ENCODE data around the gene SUZ12. TPM values are rescaled to one million over a fixed set of nuclear protein-coding genes. Genes with fewer than 3 reads are reported as not detected.

SUZ12 gene
- total and polyA plus RNA-seq, 2 experiments from 2014 or later = 22.3 to 39.8 TPM

DNA sequence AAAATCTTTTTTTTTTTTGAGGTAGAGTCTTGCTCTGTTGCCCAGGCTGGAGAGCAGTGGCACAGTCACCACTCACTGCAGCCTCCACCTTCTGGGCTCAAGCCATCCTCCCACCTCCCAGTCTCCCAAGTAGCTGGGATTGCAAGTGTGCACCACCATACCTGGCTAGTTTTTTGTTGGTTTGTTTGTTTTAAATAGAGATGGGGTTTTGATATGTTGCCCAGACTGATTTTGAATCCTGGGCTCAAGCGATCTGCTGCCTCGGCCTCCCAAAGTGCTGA, 72.4 kb downstream of the SUZ12 start:
- H3K4me3 ChIP-seq = peak overlapping the region; percentile 98
- no peaks in the 10 kb centered on the region for H3K36me3 ChIP-seq (ENCODE audit: insufficient read depth)
- DNase-seq (ENCODE audit: low spot score) (no peak), ATAC-seq (no peak)
- peaks cover 6% of the 10 kb centered on the region; the same call in 1 of the 2 replicates for H4K20me1 ChIP-seq (replicated peaks; ENCODE audit: insufficient read depth)
- TF ChIP-seq ZNF114 (CRISPR knock-in tag; IDR thresholded peaks at IDR 0.05) (no peak), CREB1 (CRISPR knock-in tag; IDR thresholded peaks at IDR 0.05; ENCODE audit: low read depth) (no peak), POLR2AphosphoS5 (IDR thresholded peaks at IDR 0.05; ENCODE audit: low read depth) (no peak), EZH2phosphoT487 (IDR thresholded peaks at IDR 0.05; ENCODE audit: unreplicated experiment) (no peak), NANOG (IDR thresholded peaks at IDR 0.05; ENCODE audit: borderline replicate concordance) (no peak), ZNF331 (CRISPR knock-in tag; IDR thresholded peaks at IDR 0.05; ENCODE audit: low read depth) (no peak), EZH2 (IDR thresholded peaks at IDR 0.05; ENCODE audit: low read depth, unreplicated experiment) (no peak), STAT1 (IDR thresholded peaks at IDR 0.05; ENCODE audit: unreplicated experiment) (no peak), JUNB (IDR thresholded peaks at IDR 0.05; ENCODE audit: unreplicated experiment) (no peak)
- TF ChIP-seq, protein P1, sequence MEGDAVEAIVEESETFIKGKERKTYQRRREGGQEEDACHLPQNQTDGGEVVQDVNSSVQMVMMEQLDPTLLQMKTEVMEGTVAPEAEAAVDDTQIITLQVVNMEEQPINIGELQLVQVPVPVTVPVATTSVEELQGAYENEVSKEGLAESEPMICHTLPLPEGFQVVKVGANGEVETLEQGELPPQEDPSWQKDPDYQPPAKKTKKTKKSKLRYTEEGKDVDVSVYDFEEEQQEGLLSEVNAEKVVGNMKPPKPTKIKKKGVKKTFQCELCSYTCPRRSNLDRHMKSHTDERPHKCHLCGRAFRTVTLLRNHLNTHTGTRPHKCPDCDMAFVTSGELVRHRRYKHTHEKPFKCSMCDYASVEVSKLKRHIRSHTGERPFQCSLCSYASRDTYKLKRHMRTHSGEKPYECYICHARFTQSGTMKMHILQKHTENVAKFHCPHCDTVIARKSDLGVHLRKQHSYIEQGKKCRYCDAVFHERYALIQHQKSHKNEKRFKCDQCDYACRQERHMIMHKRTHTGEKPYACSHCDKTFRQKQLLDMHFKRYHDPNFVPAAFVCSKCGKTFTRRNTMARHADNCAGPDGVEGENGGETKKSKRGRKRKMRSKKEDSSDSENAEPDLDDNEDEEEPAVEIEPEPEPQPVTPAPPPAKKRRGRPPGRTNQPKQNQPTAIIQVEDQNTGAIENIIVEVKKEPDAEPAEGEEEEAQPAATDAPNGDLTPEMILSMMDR (conservative IDR thresholded peaks at IDR 0.05; ENCODE audit: low read depth in 2 of 2) = no peak
- TF ChIP-seq, protein P2, sequence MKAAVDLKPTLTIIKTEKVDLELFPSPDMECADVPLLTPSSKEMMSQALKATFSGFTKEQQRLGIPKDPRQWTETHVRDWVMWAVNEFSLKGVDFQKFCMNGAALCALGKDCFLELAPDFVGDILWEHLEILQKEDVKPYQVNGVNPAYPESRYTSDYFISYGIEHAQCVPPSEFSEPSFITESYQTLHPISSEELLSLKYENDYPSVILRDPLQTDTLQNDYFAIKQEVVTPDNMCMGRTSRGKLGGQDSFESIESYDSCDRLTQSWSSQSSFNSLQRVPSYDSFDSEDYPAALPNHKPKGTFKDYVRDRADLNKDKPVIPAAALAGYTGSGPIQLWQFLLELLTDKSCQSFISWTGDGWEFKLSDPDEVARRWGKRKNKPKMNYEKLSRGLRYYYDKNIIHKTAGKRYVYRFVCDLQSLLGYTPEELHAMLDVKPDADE (IDR thresholded peaks at IDR 0.05) = no peak
- TF ChIP-seq, protein P3, sequence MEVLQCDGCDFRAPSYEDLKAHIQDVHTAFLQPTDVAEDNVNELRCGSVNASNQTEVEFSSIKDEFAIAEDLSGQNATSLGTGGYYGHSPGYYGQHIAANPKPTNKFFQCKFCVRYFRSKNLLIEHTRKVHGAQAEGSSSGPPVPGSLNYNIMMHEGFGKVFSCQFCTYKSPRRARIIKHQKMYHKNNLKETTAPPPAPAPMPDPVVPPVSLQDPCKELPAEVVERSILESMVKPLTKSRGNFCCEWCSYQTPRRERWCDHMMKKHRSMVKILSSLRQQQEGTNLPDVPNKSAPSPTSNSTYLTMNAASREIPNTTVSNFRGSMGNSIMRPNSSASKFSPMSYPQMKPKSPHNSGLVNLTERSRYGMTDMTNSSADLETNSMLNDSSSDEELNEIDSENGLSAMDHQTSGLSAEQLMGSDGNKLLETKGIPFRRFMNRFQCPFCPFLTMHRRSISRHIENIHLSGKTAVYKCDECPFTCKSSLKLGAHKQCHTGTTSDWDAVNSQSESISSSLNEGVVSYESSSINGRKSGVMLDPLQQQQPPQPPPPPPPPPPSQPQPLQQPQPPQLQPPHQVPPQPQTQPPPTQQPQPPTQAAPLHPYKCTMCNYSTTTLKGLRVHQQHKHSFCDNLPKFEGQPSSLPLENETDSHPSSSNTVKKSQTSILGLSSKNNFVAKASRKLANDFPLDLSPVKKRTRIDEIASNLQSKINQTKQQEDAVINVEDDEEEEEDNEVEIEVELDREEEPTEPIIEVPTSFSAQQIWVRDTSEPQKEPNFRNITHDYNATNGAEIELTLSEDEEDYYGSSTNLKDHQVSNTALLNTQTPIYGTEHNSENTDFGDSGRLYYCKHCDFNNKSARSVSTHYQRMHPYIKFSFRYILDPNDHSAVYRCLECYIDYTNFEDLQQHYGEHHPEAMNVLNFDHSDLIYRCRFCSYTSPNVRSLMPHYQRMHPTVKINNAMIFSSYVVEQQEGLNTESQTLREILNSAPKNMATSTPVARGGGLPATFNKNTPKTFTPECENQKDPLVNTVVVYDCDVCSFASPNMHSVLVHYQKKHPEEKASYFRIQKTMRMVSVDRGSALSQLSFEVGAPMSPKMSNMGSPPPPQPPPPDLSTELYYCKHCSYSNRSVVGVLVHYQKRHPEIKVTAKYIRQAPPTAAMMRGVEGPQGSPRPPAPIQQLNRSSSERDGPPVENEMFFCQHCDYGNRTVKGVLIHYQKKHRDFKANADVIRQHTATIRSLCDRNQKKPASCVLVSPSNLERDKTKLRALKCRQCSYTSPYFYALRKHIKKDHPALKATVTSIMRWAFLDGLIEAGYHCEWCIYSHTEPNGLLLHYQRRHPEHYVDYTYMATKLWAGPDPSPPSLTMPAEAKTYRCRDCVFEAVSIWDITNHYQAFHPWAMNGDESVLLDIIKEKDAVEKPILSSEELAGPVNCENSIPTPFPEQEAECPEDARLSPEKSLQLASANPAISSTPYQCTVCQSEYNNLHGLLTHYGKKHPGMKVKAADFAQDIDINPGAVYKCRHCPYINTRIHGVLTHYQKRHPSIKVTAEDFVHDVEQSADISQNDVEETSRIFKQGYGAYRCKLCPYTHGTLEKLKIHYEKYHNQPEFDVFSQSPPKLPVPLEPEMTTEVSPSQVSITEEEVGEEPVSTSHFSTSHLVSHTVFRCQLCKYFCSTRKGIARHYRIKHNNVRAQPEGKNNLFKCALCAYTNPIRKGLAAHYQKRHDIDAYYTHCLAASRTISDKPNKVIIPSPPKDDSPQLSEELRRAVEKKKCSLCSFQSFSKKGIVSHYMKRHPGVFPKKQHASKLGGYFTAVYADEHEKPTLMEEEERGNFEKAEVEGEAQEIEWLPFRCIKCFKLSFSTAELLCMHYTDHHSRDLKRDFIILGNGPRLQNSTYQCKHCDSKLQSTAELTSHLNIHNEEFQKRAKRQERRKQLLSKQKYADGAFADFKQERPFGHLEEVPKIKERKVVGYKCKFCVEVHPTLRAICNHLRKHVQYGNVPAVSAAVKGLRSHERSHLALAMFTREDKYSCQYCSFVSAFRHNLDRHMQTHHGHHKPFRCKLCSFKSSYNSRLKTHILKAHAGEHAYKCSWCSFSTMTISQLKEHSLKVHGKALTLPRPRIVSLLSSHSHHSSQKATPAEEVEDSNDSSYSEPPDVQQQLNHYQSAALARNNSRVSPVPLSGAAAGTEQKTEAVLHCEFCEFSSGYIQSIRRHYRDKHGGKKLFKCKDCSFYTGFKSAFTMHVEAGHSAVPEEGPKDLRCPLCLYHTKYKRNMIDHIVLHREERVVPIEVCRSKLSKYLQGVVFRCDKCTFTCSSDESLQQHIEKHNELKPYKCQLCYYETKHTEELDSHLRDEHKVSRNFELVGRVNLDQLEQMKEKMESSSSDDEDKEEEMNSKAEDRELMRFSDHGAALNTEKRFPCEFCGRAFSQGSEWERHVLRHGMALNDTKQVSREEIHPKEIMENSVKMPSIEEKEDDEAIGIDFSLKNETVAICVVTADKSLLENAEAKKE (CRISPR knock-in tag; IDR thresholded peaks at IDR 0.05) = no peak
- TF ChIP-seq, protein P4, sequence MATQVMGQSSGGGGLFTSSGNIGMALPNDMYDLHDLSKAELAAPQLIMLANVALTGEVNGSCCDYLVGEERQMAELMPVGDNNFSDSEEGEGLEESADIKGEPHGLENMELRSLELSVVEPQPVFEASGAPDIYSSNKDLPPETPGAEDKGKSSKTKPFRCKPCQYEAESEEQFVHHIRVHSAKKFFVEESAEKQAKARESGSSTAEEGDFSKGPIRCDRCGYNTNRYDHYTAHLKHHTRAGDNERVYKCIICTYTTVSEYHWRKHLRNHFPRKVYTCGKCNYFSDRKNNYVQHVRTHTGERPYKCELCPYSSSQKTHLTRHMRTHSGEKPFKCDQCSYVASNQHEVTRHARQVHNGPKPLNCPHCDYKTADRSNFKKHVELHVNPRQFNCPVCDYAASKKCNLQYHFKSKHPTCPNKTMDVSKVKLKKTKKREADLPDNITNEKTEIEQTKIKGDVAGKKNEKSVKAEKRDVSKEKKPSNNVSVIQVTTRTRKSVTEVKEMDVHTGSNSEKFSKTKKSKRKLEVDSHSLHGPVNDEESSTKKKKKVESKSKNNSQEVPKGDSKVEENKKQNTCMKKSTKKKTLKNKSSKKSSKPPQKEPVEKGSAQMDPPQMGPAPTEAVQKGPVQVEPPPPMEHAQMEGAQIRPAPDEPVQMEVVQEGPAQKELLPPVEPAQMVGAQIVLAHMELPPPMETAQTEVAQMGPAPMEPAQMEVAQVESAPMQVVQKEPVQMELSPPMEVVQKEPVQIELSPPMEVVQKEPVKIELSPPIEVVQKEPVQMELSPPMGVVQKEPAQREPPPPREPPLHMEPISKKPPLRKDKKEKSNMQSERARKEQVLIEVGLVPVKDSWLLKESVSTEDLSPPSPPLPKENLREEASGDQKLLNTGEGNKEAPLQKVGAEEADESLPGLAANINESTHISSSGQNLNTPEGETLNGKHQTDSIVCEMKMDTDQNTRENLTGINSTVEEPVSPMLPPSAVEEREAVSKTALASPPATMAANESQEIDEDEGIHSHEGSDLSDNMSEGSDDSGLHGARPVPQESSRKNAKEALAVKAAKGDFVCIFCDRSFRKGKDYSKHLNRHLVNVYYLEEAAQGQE (IDR thresholded peaks at IDR 0.05; ENCODE audit: unreplicated experiment) = no peak
- H3K4me3 Mint-ChIP-seq = peak overlapping the region; percentile 84
- H3K27ac Mint-ChIP-seq = 0 out of 2 replicates have a peak overlapping the region, but pooled peaks have one; percentile 11
- no peaks in the 10 kb centered on the region for H3K4me1 ChIP-seq (ENCODE audit: insufficient read depth)
- H3F3A ChIP-seq (replicated peaks; ENCODE audit: low read depth) = 0 out of 2 replicates have a peak, but pooled peaks cover 4% of the 10 kb centered on the region
- peak overlapping the region; percentile 80 for H3K4me2 ChIP-seq
- peaks cover 63% of the 10 kb centered on the region for H3K79me2 ChIP-seq (replicated peaks; ENCODE audit: insufficient read depth)
- H3K4me1 Mint-ChIP-seq = peaks cover 6% of the 10 kb centered on the region; the same call in 1 of the 3 replicates
- peaks cover 11% of the 10 kb centered on the region for H3K27me3 Mint-ChIP-seq (ENCODE audit: insufficient read depth, low read depth, poor library complexity)
- no peaks in the 10 kb centered on the region for H3K9me2 ChIP-seq (ENCODE audit: insufficient read depth)
- H3K27me3 ChIP-seq (ENCODE audit: insufficient read depth) = peaks cover 22% of the 10 kb centered on the region
- no peak overlapping the region for H2AFZ ChIP-seq
- no peak overlapping the region for H3K27ac ChIP-seq (ENCODE audit: low read depth)
- H3K9me3 Mint-ChIP-seq = no peaks in the 10 kb centered on the region
- no peaks in the 10 kb centered on the region; the same call in 1 of the 3 replicates for H3K36me3 Mint-ChIP-seq (ENCODE audit: low read depth)
